Choroid plexus epithelial cell (primary cell): Measurements from ENCODE around the gene ARHGAP42.
A peak's percentile ranks its signal among the peaks of the same experiment; 100 is the strongest.

ENCODE experiments used
- DNase-seq: peaks from one replicate; pipeline ENCODE4 v3.0.0-alpha.2; 2010; ENCODE audit warnings: low read depth
- H3K4me3 ChIP-seq: 2 replicates; pipeline ENCODE4 v1.5.1; 2011; ENCODE audit warnings: low read depth, mild to moderate bottlenecking, control low read depth, low read length, moderate library complexity
- TF ChIP-seq, protein P1 (sequence below): conservative IDR thresholded peaks from 2 replicates; pipeline ENCODE4 v1.5.1; 2011; ENCODE audit warnings: low read depth, mild to moderate bottlenecking, control low read depth, inconsistent platforms, low read length, moderate library complexity

Gene ARHGAP42

GRCh38 chr11:100863080-100863581 is 176.0 kb downstream of the ARHGAP42 start:
- TF ChIP-seq, protein P1, sequence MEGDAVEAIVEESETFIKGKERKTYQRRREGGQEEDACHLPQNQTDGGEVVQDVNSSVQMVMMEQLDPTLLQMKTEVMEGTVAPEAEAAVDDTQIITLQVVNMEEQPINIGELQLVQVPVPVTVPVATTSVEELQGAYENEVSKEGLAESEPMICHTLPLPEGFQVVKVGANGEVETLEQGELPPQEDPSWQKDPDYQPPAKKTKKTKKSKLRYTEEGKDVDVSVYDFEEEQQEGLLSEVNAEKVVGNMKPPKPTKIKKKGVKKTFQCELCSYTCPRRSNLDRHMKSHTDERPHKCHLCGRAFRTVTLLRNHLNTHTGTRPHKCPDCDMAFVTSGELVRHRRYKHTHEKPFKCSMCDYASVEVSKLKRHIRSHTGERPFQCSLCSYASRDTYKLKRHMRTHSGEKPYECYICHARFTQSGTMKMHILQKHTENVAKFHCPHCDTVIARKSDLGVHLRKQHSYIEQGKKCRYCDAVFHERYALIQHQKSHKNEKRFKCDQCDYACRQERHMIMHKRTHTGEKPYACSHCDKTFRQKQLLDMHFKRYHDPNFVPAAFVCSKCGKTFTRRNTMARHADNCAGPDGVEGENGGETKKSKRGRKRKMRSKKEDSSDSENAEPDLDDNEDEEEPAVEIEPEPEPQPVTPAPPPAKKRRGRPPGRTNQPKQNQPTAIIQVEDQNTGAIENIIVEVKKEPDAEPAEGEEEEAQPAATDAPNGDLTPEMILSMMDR, result peak; percentile 12
- no peak overlapping the region for H3K4me3 ChIP-seq
- peak; percentile 96 for DNase-seq

- DNase-seq, result no peak
- H3K4me3 ChIP-seq, result no peak overlapping the region
- TF ChIP-seq, protein P1, result no peak
Observed at GRCh38 chr11:100865443-100866065, 178.5 kb downstream of the ARHGAP42 start.

- no peak for DNase-seq
- no peak overlapping the region for H3K4me3 ChIP-seq
- TF ChIP-seq, protein P1, result no peak
Observed at GRCh38 chr11:100866453-100866852, 179.4 kb downstream of the ARHGAP42 start.

GRCh38 chr11:100867606-100868005 is 180.5 kb downstream of the ARHGAP42 start:
- no peak overlapping the region for H3K4me3 ChIP-seq
- TF ChIP-seq, protein P1, result no peak
- DNase-seq, result no peak

GRCh38 chr11:100869328-100869727 is 182.2 kb downstream of the ARHGAP42 start:
- TF ChIP-seq, protein P1, result no peak
- no peak overlapping the region for H3K4me3 ChIP-seq
- no peak for DNase-seq

- no peak for DNase-seq
- TF ChIP-seq, protein P1, result no peak
- no peak overlapping the region for H3K4me3 ChIP-seq
Observed at GRCh38 chr11:100870138-100870537, 183.1 kb downstream of the ARHGAP42 start.
